ENCODE results near the gene PSEN1.

The PSEN1 gene

GRCh38 chr14:73239393-73240241 lies 103.3 kb downstream of the PSEN1 start:
- DNase-seq (ENCODE audit: low read depth in 3 of 3), result no peak

- DNase-seq (ENCODE audit: low read depth in 3 of 3), result no peak
Observed at GRCh38 chr14:73240816-73241480, 104.6 kb downstream of the PSEN1 start.

DNA sequence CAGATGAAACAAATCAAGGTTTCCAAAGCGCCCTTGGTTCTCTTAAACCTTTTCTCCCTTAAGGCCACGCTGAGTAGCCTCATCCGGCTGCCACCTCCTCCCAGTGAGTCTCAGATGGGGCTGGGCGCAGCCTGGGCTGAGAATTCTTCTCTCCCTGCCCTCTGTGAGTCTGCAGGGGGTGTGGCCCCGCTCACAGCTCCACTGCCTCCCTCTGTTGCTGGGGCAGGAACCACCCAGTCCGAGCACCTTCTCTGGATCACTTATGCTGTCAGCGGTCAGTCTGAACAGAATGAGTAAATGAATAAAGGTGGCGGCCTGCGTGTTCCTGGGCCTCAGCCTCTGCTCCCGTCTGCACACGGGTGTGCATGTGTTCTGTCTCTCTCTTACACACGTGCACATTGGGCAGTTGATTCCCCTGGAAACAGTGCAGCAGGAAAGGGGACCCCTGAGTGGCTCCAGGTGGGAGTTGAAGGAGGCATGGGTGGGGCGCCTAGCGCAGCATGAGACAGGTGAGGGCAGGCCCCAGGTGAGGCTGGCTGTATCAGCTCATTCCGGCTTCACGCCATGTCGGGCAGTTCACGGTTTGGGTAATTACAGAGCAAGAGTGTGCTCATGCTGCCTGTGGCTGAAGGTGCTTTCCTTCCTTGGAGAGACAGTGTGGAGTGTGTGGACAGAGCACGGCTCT lies 105.3 kb downstream of the PSEN1 start:
- no peak for DNase-seq (ENCODE audit: low read depth in 3 of 3)

GRCh38 chr14:73242357-73242901 lies 106.1 kb downstream of the PSEN1 start:
- DNase-seq (ENCODE audit: low read depth in 3 of 3), result no peak

DNA sequence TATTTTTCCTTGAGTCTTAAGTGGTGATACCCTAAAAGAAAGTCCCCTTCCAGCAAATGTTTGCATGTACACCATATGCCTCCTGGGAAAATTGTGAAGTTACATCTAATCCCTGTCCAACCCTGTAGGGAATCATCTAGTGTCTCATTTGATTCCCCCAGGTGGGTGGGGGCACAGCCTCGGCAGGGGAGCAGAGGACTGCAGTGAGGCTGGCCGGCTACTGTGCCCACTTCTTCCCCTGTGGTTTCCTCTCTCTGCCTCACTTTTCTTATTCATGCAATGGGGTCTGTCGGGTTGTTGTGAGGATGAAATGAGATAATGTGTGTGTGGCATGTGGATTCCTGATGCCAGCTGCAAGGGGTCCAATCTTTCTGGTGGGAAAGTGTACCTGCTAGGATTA lies 107.0 kb downstream of the PSEN1 start:
- no peak for DNase-seq (ENCODE audit: low read depth in 3 of 3)

GRCh38 chr14:73243748-73244147 lies 107.4 kb downstream of the PSEN1 start:
- DNase-seq (ENCODE audit: low read depth in 3 of 3), result no peak

DNA sequence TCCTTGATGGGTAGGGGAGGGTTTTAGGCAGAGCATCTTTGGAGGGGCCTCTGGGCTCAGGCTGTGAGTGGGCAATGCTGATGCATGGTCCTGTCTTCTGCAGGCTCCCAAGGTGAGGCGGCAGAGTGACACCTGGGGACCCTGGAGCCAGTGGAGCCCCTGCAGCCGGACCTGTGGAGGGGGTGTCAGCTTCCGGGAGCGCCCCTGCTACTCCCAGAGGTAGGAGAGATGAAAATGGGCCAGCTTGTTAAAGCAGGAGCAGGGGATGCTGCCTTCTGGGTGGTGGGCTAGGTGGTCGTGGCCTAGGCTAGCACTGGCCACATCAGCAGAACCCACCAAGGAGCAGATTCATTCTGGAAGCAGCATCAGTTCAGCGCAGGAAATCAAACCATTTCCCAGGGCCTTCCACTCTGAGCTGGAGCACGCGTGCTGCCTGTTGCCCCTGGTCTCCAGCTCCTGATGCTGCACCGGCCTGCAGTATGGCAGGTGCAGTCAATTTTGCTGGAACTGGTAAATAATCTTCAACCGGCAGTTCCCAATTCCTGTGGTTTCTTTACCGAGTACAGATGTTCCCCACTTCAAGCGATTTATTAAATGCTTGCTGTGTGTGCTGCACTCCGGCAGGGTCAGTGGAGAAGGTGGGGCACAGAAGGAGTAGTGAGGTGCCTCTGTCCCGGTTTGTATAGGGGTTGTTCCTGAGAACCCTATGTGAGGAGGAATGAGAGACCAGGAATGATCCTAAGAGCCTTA lies 108.4 kb downstream of the PSEN1 start:
- no peak for DNase-seq (ENCODE audit: low read depth in 3 of 3)

GRCh38 chr14:73245480-73246325 lies 109.4 kb downstream of the PSEN1 start:
- DNase-seq (ENCODE audit: low read depth in 3 of 3), result peak in 2 of 3 experiments; percentile 3 to 15

DNA sequence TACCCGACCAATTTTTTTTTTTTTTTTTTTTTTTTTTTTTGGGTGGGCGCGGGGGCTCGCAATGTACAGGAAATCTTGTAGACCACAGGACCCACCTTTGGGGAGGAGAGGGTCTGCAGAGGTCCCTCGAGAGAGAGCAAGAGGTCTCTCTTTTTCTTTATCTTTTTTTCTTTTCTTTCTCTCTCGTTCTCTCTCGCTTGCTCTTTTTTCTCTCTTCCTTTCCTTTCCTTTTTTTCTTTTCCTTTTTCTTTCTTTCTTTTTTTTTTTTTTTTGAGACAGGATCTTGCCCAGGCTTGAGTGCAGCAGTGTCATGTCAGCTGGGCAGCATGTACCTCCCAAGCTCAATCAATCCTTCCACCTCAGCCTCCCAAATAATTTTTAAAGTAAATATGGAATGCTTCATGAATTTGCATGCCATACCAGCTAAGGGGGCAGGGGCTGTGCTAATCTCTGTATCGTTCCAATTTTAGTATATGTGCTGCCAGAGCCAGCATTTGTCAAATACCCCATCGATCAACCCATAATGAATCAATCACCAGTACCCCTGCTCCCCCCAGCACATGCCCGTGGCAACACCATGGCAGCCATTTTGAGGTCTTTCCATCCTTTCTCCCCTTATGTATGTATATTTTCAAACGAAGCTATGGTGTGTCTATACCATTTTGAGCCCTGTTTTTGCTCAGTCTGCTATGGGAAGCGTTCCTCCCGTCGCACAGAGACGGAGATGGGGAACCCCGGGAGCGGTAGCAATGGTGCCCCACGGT lies 110.3 kb downstream of the PSEN1 start:
- DNase-seq (ENCODE audit: low read depth in 3 of 3), result no peak

GRCh38 chr14:73248108-73248868 lies 112.0 kb downstream of the PSEN1 start:
- no peak for DNase-seq (ENCODE audit: low read depth in 3 of 3)

DNA sequence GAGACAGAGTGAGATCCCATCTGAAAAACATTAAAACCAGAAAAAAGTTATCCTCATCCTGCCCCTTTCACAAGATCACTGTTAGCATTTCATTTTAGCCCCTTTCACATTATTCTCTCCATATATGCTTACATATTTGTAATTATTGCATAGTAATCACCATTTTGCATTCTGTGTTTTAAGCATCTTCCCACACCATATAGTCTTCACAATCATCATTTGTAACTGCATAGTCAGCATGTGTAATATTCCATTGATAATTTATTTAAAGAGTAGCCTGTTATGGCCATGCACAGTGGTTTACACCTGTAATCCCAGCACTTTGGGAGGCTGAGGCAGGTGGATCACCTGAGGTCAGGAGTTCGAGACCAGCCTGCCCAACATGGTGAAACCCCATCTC lies 112.8 kb downstream of the PSEN1 start:
- no peak for DNase-seq (ENCODE audit: low read depth in 3 of 3)

DNA sequence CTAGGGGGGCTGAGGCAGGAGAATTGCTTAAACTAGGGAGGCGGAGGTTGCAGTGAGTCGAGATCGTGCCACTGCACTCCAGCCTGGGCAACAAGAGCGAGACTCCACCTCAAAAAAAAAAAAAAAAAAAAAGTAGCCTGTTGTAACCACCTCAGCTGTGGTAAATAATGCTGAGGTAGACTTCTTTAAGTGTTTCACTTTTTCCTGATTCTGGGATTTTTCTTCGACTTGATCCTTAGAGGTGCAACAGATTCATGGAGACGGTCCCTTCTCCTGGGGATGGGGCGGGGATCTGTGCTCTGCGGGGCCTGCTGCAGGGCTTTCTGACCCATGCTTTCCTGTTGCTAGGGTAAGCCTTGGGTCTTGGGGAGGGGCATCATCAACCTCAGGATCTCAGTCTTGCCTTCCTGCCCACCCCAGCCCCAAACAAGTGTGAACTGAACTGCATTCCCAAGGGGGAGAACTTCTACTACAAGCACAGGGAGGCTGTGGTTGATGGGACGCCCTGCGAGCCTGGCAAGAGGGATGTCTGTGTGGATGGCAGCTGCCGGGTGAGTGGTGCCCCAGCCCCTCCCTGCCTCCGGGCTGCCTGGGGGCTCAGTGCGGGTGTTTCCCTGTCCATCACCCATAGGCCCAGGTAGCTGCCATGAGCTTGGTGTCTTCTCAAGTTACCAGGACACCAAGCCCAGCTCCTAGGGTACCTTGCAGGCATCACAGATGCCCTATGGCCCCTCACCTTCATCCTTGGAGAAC lies 113.4 kb downstream of the PSEN1 start:
- DNase-seq (ENCODE audit: low read depth in 3 of 3), result no peak

DNA sequence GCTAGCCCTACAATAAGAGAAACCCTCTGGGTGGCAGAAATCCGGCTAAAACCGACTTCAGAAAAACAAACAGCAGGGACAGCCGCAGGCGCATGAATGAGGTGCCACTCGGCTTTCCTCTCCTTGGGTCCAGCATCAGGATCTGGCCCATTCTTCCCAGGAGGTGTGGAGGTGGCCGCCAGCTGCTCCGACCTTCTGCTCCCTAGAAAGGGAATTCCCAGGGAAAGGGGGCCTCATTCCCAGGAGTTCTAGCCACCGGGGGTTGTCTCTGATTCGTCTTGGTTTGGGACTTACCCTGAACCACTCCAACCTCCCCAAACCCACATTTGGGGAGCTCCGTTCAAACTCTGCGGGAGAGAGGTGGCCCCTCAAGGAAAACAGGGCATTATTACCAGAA lies 114.0 kb downstream of the PSEN1 start:
- DNase-seq (ENCODE audit: low read depth in 3 of 3), result no peak

DNA sequence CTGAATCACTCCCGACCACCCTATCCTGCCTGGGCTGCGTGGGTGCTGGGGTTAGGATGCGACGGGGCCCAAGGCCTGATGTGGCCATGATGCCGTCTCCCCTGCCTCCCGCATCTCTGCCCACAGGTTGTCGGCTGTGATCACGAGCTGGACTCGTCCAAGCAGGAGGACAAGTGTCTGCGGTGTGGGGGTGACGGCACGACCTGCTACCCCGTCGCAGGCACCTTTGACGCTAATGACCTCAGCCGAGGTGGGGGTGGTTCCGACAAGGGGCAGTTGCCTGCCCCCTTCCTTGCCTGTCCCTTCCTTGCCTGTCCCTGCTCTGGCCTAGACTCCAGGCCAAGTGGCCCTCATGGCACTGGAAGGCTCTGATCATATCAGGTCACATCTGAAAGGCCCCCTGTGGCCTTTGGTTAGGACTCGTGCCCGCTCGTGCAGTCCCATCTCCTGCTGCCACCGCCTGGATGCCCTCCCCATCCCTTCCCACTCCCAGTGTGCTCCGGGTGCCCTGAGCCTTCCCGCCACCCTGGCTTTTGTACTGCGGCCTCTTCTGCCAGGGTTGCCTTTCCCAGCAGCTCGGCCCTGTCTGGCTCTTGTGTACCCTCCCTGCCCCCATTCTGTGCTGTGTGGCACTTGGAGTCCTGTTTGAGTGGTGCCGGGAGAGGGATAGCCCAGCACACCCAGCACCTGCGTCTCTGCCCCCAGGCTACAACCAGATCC lies 114.6 kb downstream of the PSEN1 start:
- no peak for DNase-seq (ENCODE audit: low read depth in 3 of 3)

DNA sequence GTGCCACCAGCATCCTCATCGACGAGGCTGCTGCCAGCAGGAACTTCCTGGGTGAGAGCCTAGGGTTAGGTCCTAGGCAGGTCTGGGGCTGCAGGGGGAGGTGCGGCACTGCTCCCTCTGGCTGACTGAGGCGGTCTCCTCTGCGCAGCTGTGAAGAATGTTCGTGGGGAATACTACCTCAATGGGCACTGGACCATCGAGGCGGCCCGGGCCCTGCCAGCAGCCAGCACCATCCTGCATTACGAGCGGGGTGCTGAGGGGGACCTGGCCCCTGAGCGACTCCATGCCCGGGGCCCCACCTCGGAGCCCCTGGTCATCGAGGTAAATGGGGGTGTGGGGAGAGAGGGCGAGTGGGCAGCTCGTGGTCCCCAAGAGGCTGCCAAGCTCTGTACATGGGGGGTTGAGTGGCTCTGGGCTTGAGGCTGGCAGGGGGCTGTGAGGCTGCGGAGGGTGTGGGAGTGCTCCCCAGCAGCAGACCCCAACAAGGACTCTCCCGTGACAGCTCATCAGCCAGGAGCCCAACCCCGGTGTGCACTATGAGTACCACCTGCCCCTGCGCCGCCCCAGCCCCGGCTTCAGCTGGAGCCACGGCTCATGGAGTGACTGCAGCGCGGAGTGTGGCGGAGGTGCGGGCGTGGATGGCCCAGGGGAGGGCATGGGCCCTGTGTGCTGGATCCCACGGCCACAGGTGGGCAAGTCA lies 115.4 kb downstream of the PSEN1 start:
- DNase-seq (ENCODE audit: low read depth in 3 of 3), result no peak

DNA sequence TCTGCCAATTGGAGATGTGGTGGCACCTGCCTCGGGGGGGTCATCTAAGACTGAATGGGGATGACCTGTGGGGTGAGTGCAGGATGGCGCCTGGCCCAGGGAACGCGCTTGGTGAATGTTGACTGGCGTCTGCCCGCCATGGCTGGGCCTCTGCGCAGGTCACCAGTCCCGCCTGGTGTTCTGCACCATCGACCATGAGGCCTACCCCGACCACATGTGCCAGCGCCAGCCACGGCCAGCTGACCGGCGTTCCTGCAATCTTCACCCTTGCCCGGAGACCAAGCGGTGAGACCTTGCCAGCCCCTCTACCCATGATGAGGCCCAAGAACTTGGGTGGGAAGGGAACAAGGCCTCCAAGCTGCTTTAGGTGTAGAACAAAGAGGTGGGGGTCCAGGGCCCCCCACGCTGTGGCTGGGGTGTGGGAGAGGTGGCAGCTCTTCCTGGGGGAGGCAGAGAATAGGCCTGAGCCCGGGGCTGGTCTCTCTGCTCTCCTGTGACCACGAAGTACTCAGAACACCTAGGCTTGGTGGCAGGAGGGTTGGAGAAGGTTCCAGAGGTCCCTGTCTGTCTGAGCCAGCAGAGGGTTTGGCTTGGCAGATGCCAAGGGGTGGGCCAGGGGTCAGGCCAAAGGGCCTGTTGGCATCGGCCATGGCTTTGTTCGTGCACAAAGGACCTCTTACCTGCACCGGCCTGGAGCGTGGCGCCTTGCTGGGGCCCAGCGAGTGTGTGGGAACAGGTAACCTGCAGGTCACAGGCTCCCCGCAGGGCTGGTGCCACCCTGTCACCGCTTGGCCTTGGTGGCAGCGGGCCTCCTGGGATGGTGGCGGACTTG lies 116.4 kb downstream of the PSEN1 start:
- DNase-seq (ENCODE audit: low read depth in 3 of 3), result no peak

DNA sequence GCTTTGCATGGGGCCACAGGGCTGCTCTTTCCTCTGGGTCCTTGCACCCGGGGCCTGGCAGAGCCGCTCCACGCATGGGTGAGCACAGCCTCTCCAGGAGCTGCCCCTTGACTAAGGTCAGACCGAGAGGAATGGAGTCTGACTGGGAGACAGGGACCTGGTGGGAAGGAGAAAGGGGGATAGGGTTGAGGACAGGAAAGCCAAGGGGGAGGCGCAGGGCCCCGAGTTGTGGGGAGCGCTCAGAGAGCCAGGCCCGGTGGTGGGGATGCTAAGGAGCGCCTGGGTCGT lies 117.0 kb downstream of the PSEN1 start:
- DNase-seq (ENCODE audit: low read depth in 3 of 3), result no peak

Data from stimulated activated CD4-positive, alpha-beta T cell treated with anti-CD3 and anti-CD28 coated beads, TNF-alpha, amount 100 ng/mL, for 4 hours (primary cell).